AG04449 (cell line): ENCODE data around the gene PROSER3.

Experiments
- CTCF ChIA-PET: fragments of 350-600 bp; formaldehyde crosslinking; extraction: SDS; loops from one replicate; lab custom pipeline; 2021; ENCODE audit warnings: antibody characterized with exemption; lab: Yijun Ruan, JAX
- POLR2A ChIA-PET: fragments of 400-600, 350-600 bp; formaldehyde crosslinking; extraction: SDS; loops from one replicate; lab custom pipeline; 2020; ENCODE audit warnings: antibody characterized with exemption, inconsistent platforms; lab: Yijun Ruan, JAX
- DNase-seq: peaks from one replicate; pipeline ENCODE4 v3.0.0-alpha.2; 2010; ENCODE audit warnings: low read depth, low spot score
- H3K4me3 ChIP-seq: 2 replicates; pipeline ENCODE4 v1.5.1; 2011; ENCODE audit warnings: low read depth, mild to moderate bottlenecking, control low read depth, low read length
- CTCF ChIP-seq: IDR thresholded peaks from one replicate; pipeline ENCODE4 v1.5.1; 2011; ENCODE audit warnings: mild to moderate bottlenecking, moderate library complexity, low read length, control low read depth, inconsistent platforms; ENCODE audit not compliant: insufficient read depth; ENCODE audit errors: missing control alignments

Gene PROSER3

GRCh38 chr19:35713904-35714495 is 44.0 kb upstream of the PROSER3 start:
- DNase-seq, result no peak
- CTCF ChIA-PET, result interaction anchor here (0.8 to 5.4 kb wide), 6 partner anchors 9 to 165 kb away, joined by 3 to 23 read pairs (median 10); partner anchors contain the start of gene ZBTB32
- POLR2A ChIA-PET, result no interaction called here
- TF ChIP-seq CTCF, result no peak
- no peak overlapping the region for H3K4me3 ChIP-seq

- no peak for DNase-seq
- POLR2A ChIA-PET, result no interaction called here
- CTCF ChIA-PET, result interaction anchor here (0.8 to 5.4 kb wide), 10 partner anchors 10 to 166 kb away, joined by 3 to 23 read pairs (median 4); partner anchors contain the start of genes LIN37 and ZBTB32
These were observed 43.2 kb upstream of the PROSER3 start for GRCh38 chr19:35714601-35715354.

GRCh38 chr19:35715355-35715809 is 42.6 kb upstream of the PROSER3 start:
- no peak for TF ChIP-seq CTCF
- no peak for DNase-seq
- CTCF ChIA-PET, result interaction anchor here (0.9 to 5.4 kb wide), 10 partner anchors 11 to 167 kb away, joined by 3 to 23 read pairs (median 4); partner anchors contain the start of genes LIN37 and ZBTB32
- POLR2A ChIA-PET, result no interaction called here
- no peak overlapping the region for H3K4me3 ChIP-seq

More at GRCh38 chr19:35714601-35715354, 43.2 kb upstream of the PROSER3 start:
- TF ChIP-seq CTCF, result no peak
- H3K4me3 ChIP-seq, result no peak overlapping the region

GRCh38 chr19:35715981-35716800 is 41.8 kb upstream of the PROSER3 start:
- H3K4me3 ChIP-seq, result peak overlapping the region; percentile 85
- POLR2A ChIA-PET, result no interaction called here
- CTCF ChIA-PET, result interaction anchor here (0.5 to 5.4 kb wide), 10 partner anchors 10 to 364 kb away, joined by 3 to 23 read pairs (median 4); partner anchors contain the start of gene LIN37
- TF ChIP-seq CTCF, result no peak
- DNase-seq, result no peak

- ChIA-PET CTCF (interaction anchor here (1.6 to 1.8 kb wide), 3 partner anchors 24 to 161 kb away, joined by 4 to 8 read pairs (median 4); no protein-coding TSS in a partner anchor), POLR2A (no interaction called here)
- H3K4me3 ChIP-seq, result peak overlapping the region; percentile 85
- TF ChIP-seq CTCF, result peak; percentile 84
- peak; percentile 62 for DNase-seq
These were observed 40.9 kb upstream of the PROSER3 start for GRCh38 chr19:35716801-35717664.
